ENCODE results near the gene FBXL7.

- TF ChIP-seq ESRRG (CRISPR knock-in tag; IDR thresholded peaks at IDR 0.05) (no peak), ZFP30 (CRISPR knock-in tag; IDR thresholded peaks at IDR 0.05) (no peak), ISL1 (CRISPR knock-in tag; IDR thresholded peaks at IDR 0.05) (no peak), CSRNP3 (CRISPR knock-in tag; IDR thresholded peaks at IDR 0.05) (no peak), TOX (CRISPR knock-in tag; IDR thresholded peaks at IDR 0.05; ENCODE audit: borderline replicate concordance) (no peak), BACH2 (CRISPR knock-in tag; IDR thresholded peaks at IDR 0.05; ENCODE audit: borderline replicate concordance) (no peak), ZNF565 (CRISPR knock-in tag; conservative IDR thresholded peaks at IDR 0.05; ENCODE audit: low read depth) (no peak), ZC3H10 (CRISPR knock-in tag; IDR thresholded peaks at IDR 0.05) (no peak), RARB (CRISPR knock-in tag; IDR thresholded peaks at IDR 0.05) (no peak), PPARA (CRISPR knock-in tag; IDR thresholded peaks at IDR 0.05; ENCODE audit: borderline replicate concordance) (no peak), PATZ1 (CRISPR knock-in tag; IDR thresholded peaks at IDR 0.05; ENCODE audit: borderline replicate concordance) (no peak), SNAI2 (CRISPR knock-in tag; IDR thresholded peaks at IDR 0.05) (no peak), ZFP3 (CRISPR knock-in tag; IDR thresholded peaks at IDR 0.05) (no peak), CREB5 (CRISPR knock-in tag; IDR thresholded peaks at IDR 0.05; ENCODE audit: low read depth) (no peak)
Measured at GRCh38 chr5:15607076-15607475, 107.1 kb downstream of the FBXL7 start.
